Fibroblast of skin of abdomen (primary cell): ENCODE results near the gene TRAF3.

Experiments
- DNase-seq: peaks from one replicate; pipeline ENCODE4 v3.0.0-alpha.2; 2013

TRAF3 gene

DNA sequence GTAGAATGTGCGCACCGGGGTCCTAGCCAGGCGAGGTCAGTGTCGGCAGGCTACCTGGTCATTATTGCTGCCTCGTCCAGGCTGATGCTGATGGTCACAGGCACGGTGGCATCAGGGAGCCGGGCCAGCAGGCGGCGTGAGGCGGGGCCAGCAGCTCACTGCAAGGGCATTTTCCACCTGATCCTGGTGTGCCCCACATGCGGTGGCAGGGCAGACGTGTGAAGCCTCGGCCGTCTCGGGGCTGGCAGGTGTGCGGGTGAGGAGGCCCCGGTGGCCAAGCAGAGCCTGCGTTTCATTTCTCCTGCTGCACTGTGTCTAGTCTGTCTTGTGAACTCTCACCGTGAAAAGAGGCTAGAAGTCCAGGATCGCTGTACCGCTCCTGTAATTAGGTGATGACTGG lies 133.2 kb downstream of the TRAF3 start:
- DNase-seq = no peak

DNA sequence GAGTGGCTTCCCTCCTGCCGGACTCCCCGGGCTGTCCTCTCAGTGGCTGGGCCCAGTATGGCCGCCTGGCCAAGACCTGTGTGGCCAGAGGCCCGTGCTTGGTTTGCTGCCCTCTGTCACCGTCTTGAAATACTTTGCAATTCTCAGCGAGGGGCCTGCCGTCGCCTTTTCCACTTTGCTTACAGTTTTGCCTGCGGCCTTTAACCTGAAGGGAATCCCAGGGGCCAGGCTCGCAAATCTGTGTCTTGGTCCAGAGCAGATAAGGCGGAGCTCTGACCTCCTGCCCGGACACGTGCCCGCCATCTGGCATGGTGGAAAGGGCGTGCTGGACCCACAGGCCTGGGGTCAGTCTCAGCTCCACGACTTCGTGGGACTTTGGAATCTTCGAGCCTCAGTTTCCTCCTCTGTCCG lies 134.3 kb downstream of the TRAF3 start:
- DNase-seq = no peak

- DNase-seq = no peak
Measured at GRCh38 chr14:102911991-102912761, 134.9 kb downstream of the TRAF3 start.

GRCh38 chr14:102913341-102914211 lies 136.3 kb downstream of the TRAF3 start:
- DNase-seq = no peak

- DNase-seq = no peak
Measured at GRCh38 chr14:102914474-102915291, 137.4 kb downstream of the TRAF3 start.

DNA sequence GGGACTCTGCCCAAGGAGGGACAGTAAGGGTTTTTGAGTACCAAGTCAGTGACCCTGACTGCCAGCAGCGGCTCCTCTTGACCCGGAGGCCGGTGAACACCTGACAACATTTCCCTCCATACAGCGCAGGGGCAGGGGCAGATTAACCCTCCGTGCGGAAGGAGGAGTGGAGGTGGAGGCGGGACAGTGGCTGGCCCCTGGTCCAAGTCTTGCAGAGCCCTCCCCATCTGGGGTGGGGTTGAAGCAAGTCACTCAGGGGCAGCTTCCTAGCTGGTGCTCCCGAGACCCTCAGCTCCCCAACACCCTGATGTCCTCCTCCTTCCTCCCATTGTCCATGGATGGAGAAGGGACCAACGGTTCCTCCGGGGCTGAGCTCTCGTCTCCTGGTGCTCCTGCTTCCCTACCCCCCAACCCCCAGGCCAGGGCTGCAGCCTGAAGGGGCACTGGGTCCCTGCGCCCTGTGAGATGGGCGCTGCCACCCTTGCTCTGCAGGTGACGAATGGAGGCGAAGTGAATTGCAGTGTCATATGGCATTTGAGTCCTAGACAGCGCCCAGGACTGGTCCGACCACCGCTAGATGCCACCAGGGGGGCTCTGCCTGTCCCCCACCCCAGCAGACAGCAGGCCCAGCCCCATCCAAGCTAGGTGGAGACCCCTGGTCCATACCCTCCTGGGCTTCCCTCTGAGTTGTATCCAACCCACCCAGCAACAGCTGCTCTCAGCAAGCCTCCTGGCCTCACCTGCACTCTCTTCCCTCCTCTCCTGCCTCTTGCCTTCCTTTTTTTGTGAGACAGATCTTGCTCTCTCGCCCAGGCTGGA lies 138.3 kb downstream of the TRAF3 start:
- no peak for DNase-seq

GRCh38 chr14:102916347-102917055 lies 139.3 kb downstream of the TRAF3 start:
- DNase-seq = no peak

GRCh38 chr14:102917056-102917385 lies 139.8 kb downstream of the TRAF3 start:
- no peak for DNase-seq

DNA sequence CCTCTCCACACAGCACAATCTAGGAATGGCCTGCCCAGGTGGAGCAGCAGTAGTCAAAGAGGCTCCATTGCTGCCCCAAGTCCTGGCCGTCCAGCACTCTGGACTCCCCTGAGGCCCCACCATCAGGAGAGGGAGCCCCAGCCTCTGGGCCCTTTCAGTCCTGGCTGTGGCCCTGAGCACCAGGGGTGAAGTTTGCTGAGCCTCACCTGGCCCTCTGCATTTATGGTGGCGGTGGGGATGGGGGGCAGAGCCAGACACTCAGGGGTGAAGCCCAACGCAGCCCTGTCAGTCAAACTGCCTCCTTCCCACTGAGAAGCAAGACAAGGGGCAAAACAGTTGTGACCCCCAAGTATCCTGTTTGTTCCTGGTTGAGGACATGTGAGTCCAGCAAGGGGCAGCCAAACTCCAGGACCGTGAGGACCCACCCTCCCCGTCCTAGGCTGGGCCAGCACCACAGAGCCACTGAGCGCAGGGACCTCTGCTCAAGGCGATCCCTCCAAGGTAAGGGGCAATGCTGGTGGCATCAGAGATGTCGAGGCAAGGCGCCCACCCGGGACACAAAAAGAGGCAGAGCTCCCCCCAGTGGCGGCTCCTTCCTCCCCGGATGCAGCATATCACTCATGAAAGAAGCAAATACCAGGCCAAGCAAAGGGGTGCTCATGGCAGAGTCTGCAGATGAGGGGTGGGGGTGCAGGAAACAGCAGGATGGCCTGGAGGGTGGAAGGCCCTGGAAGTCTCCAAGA lies 140.4 kb downstream of the TRAF3 start:
- DNase-seq = peak; percentile 33

- no peak for DNase-seq
Measured at GRCh38 chr14:102918438-102918837, 141.2 kb downstream of the TRAF3 start.

DNA sequence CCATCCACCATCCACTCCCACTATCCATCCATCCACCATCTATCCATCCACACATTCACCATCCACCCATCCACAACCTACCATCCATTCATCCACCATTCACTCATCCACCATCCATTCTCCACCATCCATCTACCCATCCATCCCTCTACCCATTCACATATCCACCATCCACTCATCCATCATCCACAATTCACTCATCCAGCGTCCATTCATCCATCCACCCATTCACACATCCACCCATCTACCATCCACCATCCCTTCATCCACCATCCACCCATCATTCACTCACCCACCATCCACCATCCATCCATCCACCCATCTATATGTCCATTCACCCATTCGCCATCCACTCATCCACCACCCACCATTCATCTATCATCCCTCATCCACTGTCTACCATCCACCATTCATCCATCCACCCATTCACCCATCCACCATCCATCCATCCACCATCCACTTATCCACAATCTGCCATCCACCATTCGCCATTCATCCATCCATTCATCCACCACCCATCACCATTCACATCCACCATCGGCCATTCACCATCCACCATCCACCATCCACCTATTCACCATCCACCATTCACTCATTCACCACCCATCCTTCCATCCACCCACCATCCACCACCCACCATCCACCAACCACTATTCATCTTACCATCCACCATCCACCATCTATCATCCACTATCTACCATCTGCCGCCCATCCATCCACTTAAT lies 143.2 kb downstream of the TRAF3 start:
- no peak for DNase-seq

- no peak for DNase-seq
Measured at GRCh38 chr14:102920998-102921304, 143.7 kb downstream of the TRAF3 start.

GRCh38 chr14:102922490-102923200 lies 145.4 kb downstream of the TRAF3 start, which contains the start of gene AMN:
Gene AMN (plus strand): TSS chr14:102922663. CDS start chr14:102922689, 26 bp downstream.
- DNase-seq = no peak

- no peak for DNase-seq
Measured at GRCh38 chr14:102923201-102923924, 146.1 kb downstream of the TRAF3 start.

DNA sequence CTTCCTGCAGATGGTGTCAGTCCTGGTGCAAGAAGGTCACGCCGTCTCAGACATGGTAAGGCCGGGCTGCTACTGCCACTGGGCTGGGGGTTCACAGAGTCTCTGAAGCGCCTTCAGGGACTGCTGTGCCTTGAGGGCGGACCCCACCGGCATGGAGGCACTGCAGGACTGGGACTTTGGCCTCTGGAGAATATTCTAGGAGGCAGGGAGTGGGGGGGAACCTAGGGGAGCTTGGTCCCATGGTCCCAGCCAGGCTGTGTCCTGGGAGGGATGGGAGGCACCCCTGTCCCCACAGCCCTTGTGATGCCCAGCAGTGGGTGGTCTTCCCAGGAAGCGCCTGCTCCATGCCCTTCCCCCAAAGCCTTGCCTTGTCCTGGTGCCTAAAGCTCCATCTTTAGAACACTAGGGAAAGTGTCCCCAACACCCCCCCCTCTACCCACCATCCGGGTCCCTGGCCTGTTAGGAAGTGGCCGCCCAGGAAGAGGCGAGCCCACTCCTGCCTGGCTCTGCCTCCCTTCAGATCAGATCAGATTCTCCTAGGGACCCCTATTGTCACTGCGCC lies 146.8 kb downstream of the TRAF3 start:
- no peak for DNase-seq

- DNase-seq = no peak
Measured at GRCh38 chr14:102924632-102925588, 147.7 kb downstream of the TRAF3 start.

DNA sequence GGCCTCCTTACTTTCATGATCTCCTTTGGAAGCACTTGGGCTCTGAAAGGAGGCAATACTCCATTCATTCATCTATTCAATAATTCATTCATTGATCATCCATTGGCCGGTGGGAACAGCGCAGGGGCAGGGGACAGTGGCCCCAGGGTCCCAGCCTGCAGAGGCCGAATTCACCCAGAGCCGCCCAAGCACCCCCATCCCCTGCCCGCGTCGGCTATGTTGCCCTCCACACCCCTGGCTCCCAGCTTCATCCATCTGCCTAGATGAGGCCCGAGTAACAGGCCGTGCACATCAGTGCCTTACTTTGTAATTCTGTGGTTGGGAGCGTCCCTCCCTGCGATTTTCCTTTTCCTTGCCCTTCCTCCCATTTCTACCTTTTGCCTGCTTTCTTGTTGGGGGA lies 148.4 kb downstream of the TRAF3 start:
- DNase-seq = no peak
